BJ (cell line): Measurements from ENCODE around the gene HS3ST5. TPM values are rescaled to one million over a fixed set of nuclear protein-coding genes. Genes with fewer than 3 reads are reported as not detected.
A peak's percentile ranks its signal among the peaks of the same experiment; 100 is the strongest.

Experiments
- CTCF ChIA-PET: fragments of 350-600 bp; formaldehyde crosslinking; extraction: SDS; loops from one replicate; lab custom pipeline; 2021; ENCODE audit warnings: antibody characterized with exemption, inconsistent platforms; lab: Yijun Ruan, JAX
- POLR2A ChIA-PET: fragments of 300-600 bp; sonication (Branson Sonifier 250); formaldehyde crosslinking; extraction: SDS; loops from one replicate; lab custom pipeline; 2021; ENCODE audit warnings: antibody characterized with exemption; lab: Charles Lee
- DNase-seq: peaks from one replicate; pipeline ENCODE4 v3.0.0-alpha.2; 2011; ENCODE audit warnings: low read depth
- H3K27me3 ChIP-seq: 2 replicates; pipeline ENCODE4 v1.6.0; 2011; ENCODE audit warnings: low read length; ENCODE audit not compliant: control insufficient read depth, insufficient read depth
- H3K36me3 ChIP-seq: 2 replicates; pipeline ENCODE4 v1.5.1; 2011; ENCODE audit warnings: low read length; ENCODE audit not compliant: control insufficient read depth, insufficient read depth
- H3K4me3 ChIP-seq: 2 replicates; pipeline ENCODE4 v1.5.1; 2011; ENCODE audit warnings: low read depth, mild to moderate bottlenecking, control low read depth, low read length
- polyA plus RNA-seq: library from polyadenylated mRNA; depleted of rRNA; stranded (reverse); fragments of >200 nt; gene quantifications from 2 replicates; pipeline ENCODE4 v1.2.3, GENCODE V29; 2011
- TF ChIP-seq, protein P1 (sequence below): IDR thresholded peaks from 2 replicates; pipeline ENCODE4 v1.5.1; 2011; ENCODE audit warnings: low read depth, mild to moderate bottlenecking, control low read depth, inconsistent platforms, low read length, moderate library complexity; ENCODE audit not compliant: insufficient read depth

Gene HS3ST5
- polyA plus RNA-seq, 1 experiment, result not detected

DNA sequence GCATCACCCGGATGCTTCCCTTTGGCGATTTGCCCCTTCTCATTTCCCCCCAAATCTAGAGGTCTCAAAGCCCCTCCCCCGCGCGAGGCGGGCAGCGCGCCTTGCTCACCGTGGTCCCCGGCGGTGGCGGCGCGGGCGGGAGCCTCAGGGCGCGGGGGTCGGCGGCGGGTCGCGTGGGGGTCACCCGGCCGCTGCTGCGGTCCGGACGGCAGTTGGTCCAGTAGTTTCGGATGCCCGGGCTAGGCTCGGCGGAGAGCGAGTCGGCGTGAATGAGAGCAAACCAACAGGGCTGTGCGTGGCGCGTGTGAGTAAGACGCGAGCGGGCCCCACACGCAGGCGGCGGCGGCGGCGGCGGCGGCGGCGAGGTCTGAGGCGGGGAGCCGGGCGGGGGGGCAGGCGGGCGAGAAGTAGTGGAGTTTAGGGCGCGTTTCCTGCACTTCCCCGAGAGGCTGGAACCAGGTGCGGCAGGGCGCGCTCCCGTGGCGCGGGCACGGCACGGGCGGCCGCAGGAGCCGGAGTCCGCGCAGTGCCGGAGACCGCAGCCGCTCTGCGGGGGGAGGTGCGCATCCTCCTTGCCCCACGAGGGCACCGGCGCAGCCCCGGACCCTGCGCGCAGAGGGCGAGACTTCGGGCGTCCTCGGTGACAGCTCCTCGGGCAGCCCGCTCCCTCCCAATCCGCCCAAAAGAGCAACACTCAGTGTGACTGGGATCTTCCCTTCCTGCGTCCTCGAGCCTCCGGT, 567 bp downstream of the HS3ST5 start:
- peak overlapping the region; percentile 35 for H3K4me3 ChIP-seq
- H3K27me3 ChIP-seq, result peaks cover 19% of the 10 kb centered on the region
- H3K36me3 ChIP-seq, result no peaks in the 10 kb centered on the region
- ChIA-PET CTCF (interaction anchor here (0.8 to 1.1 kb wide), 2 partner anchors 10 to 348 kb away, joined by 3 read pairs; no protein-coding TSS in a partner anchor), POLR2A (no interaction called here)
- DNase-seq, result no peak
- TF ChIP-seq, protein P1, sequence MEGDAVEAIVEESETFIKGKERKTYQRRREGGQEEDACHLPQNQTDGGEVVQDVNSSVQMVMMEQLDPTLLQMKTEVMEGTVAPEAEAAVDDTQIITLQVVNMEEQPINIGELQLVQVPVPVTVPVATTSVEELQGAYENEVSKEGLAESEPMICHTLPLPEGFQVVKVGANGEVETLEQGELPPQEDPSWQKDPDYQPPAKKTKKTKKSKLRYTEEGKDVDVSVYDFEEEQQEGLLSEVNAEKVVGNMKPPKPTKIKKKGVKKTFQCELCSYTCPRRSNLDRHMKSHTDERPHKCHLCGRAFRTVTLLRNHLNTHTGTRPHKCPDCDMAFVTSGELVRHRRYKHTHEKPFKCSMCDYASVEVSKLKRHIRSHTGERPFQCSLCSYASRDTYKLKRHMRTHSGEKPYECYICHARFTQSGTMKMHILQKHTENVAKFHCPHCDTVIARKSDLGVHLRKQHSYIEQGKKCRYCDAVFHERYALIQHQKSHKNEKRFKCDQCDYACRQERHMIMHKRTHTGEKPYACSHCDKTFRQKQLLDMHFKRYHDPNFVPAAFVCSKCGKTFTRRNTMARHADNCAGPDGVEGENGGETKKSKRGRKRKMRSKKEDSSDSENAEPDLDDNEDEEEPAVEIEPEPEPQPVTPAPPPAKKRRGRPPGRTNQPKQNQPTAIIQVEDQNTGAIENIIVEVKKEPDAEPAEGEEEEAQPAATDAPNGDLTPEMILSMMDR, result no peak

DNA sequence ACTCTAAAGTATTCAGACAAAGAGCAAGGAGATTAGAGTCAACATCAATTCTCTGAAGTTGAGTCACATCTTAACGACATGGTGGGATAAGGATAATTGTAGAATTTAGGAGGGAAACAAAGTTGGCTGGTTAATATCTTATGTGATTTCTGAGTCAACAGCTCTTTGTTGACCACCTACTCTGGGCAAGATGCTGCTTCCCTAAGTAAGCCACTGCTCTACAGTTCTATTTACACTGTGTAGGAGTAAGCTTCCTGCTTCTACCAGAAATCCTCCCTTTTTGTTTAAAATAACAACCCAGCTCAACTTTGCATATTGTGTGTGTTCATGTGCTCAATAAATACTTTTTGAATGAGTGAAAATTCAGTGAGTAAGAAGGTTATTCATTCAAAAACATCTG, 3.1 kb downstream of the HS3ST5 start:
- Histone ChIP-seq H3K4me3 (no peak overlapping the region), H3K27me3 (peaks cover 15% of the 10 kb centered on the region), H3K36me3 (no peaks in the 10 kb centered on the region)
- ChIA-PET POLR2A (no interaction called here), CTCF (no interaction called here)
- TF ChIP-seq, protein P1, result no peak
- peak; percentile 6 for DNase-seq

DNA sequence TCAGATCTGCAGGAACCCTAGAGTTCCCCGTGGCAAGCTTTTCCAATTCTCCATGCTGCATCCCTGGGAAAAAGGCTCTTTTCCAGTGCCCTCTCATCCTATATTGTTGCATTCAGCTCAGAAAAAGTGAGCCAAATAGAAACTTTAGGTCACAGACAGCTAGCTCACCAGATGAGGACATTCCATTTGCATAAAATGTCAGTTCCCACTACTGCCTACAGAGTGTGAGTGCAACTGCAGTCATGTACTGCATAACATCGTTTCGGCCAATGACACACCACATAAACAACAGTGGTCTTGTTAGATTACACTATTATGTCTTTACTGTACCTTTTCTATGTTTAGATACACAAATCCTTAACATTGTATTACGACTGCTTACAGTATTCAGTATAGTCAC, 8.6 kb downstream of the HS3ST5 start:
- Histone ChIP-seq H3K4me3 (no peak overlapping the region), H3K27me3 (no peaks in the 10 kb centered on the region), H3K36me3 (no peaks in the 10 kb centered on the region)
- DNase-seq, result no peak
- TF ChIP-seq, protein P1, result no peak
- CTCF ChIA-PET, result no interaction called here
- POLR2A ChIA-PET, result no interaction called here

DNA sequence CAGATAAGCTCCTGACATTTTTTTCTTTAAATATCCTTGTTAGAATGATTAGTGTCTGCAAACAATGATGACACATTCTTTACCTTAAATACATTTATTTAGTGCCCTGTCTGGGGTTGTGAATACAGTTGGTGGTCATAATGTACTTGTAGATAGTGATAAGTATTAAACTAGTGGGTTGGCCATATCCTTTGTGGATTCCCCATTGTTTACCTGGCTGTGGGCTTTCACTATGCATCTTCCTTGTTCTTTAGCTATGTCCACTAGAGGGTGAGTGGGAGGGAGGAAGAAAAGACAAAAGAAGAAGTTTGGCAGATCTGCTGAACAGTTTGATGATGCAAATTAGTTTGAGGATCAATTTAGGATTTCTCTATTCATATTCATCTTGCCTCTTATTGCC, 15.7 kb downstream of the HS3ST5 start:
- POLR2A ChIA-PET, result no interaction called here

DNA sequence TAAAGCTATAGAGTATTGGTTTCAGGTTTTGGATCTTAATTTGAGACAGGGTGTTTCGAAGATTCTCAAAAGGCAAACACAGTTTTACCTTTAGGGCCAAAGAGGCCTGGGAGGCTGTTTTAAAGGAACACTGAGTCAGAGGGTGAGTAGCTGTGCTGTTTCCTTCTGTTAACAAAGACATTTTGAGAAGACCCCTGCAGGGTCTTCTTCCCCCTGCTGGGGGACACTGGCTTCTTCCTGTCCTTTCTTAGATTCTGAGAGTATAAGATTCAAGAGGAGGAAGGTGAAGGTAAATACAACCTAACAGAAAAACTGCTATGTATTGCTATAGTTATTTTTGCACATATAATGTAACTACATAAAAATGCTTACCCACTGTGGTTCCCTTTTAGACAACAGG, 19.0 kb downstream of the HS3ST5 start:
- Histone ChIP-seq H3K36me3 (no peaks in the 10 kb centered on the region), H3K27me3 (no peaks in the 10 kb centered on the region), H3K4me3 (no peak overlapping the region)
- ChIA-PET POLR2A (no interaction called here), CTCF (no interaction called here)
- DNase-seq, result no peak
- TF ChIP-seq, protein P1, result no peak

More for the DNA sequence above, 15.7 kb downstream of the HS3ST5 start:
- Histone ChIP-seq H3K36me3 (no peaks in the 10 kb centered on the region), H3K27me3 (no peaks in the 10 kb centered on the region), H3K4me3 (no peak overlapping the region)
- TF ChIP-seq, protein P1, result no peak
- no peak for DNase-seq
- CTCF ChIA-PET, result interaction anchor here (1.4 kb wide), 1 partner anchor 23 kb away, joined by 4 read pairs; no protein-coding TSS in a partner anchor
